NCI-H187 (cell line): Measurements from ENCODE around the gene ADAM22.
"Not testable (repeated sequence)": the region's sequence is repeated elsewhere in the genome, so short reads cannot be mapped to it uniquely, and the experiment has no call there.

ENCODE experiments used
- DNase-seq, 2 experiments: peaks; one replicate each; lab custom pipeline; 2025; lab: John Stamatoyannopoulos, UW

ADAM22 gene

DNA sequence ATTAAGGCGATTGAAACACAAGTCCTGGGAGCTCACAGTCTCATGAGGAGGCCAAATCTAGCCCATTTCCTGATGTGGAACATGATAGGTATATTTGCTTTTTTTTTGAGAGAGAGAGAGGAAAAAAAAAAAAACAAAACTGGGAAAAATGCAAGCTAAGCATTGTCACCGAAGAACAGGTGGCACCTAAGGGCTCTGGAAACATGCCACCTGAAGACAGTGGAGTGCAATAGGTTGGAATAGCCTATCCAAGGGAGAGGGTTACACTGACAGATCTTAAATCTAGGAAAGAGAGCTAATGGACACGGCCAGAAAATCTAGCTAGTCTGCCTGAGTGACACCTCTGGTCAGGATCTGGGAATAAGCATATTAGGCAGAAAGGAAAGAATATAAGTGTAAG is 175.6 kb downstream of the ADAM22 start:
- no peak for DNase-seq

DNA sequence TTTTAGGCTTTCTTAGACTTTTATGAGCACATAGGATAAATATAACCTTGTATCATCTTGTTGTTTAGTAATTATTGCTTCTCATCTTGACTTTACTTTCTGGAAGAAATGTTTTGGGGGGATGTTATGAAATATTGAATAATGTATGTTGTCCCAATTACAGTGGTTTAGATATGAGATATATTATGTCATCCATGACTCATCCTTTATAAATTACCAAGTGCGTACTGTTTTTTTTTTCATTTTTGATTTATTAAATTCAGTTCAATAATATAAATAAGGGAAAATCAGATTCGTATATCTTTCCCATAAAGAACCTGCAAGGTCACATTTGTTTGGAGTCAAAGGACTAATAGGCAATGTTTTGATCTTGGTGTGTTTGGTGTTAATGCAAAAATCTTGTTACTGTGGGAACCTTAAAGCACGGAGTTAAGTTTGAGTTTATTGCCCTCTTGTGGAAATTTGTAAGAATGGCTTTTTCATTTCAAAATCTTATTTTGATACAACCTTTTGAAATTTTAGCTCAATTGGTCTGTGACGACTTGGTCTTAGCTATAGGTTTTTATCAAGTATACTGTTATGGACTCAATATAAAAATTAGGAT is 177.2 kb downstream of the ADAM22 start:
- no peak for DNase-seq

DNA sequence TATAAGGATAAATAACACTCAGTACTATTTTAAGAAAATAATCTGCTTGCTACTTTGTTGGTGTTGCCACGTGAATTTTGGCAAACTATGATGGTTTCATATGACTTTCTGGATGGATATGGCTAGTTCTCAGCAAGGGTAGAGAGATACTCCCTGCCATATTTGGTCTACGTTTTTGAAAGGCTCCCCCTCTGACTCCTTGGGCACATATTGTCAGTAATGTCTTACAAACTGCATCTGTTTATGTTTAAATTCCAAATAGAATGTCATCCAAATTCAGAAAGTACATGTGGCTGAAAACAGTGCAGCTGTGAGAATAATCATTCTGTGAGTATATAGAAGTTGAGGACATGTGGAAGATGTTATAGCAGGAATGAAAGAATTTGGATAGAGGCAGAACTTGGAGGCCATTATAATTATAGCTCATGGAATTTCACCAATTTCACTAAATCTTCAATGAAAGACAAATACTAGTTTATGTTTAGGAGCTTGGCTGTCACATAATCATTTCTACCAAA is 178.0 kb downstream of the ADAM22 start:
- no peak for DNase-seq

DNA sequence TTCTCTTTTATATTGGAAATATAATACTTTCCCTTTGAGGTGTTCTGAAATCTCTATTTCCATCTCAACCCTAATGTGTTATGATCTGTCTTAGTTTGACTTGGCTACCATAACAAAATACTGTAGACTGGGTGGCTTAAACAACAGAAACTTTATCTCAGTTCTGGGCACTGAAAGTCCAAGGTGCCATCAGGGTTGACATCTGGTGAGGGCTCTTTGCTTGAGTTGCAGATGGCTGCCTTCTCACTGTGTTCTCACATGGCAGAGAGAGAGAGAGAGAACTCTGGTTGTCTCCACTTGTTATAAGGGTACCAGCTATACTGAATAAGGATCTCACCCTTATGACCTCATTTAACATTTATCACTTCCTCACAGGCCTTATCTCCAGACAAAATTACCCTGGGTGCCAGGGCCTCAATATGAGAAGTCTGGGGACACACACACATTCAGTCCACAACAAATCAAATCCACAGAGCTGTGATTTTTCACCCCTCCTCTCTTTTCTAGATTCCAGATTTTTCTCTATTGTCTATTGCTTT is 181.3 kb downstream of the ADAM22 start:
- DNase-seq: no peak

DNA sequence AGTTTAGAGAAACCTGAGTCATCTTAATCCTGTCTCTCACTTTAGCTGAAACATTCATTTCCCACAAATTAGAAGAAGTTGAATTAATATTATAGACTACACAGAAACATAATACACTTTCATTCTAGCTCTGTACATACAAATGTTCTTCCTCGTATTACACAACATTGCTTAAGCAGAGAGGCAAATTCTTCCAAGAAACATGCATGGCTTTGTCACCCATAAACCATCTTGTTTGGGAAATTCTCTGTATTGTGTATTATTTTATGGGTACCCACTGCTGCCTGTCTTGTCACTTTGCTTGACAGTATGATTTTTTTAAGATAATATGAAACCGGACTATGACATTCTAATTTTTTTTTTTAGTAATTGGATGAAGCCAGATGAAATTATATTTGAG is 181.8 kb downstream of the ADAM22 start:
- no peak for DNase-seq

DNA sequence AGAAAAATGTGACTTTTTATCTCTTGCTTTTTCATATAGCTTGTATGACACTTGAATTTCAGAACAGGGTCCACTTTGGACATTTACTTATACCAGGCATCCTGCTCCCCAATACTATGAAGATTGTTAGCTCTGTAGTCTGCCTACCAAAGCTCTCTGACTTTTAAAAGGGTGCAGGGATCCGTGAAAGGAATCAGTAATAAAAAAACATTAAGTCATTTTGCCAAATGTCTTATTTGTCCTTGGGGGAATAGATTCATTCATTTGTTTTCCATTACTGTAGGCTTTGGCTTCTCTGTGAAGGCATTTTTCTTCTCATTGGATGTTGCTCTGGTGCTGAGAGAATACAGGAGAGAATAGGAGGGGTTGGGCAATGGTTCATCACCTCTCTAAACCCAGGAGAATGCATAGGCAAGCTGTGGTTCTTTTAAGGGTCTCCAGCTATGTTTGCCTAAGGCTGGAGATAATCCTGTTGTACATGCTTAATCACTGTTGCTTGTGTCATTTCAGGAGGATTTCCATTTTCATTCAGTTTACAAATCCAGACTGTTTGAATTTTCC is 182.3 kb downstream of the ADAM22 start:
- DNase-seq: no peak

DNA sequence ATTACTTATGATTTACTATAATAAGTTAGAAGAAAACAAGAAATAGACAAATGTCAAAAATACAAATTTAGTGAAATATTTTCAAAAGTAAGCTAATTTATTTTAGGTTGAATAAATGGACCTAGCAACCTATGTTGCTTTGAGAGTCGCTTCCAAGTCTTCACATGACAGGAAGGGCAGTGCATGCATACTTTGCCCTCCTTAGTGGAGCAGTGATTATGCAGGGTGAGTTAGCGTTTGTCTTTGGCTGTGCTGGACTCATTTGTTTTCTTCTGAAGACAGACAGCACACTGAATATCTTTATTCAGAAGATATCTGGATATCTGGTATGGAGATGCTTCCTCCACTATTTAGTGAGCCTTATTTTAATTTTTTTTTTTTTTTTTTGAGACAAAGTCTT is 183.3 kb downstream of the ADAM22 start:
- no peak for DNase-seq

DNA sequence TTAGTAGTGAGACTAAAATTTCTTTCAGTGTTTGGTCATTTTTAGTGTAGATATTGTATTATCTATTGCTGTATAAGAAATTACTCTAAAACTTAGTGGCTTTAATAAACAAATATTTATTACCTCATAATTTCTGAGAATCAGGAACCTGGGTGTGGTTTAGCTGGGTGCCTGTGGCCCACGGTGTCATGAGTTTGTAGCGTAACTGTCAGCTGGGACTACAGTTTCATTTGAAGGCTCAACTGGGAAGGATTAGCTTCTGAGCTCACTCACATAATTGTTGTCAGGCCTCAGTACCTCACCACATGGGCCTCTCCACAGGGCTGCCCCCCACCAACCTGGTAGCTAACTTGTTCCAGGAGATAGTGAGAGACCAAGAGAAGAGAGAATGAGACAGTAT is 187.3 kb downstream of the ADAM22 start:
- no peak for DNase-seq

DNA sequence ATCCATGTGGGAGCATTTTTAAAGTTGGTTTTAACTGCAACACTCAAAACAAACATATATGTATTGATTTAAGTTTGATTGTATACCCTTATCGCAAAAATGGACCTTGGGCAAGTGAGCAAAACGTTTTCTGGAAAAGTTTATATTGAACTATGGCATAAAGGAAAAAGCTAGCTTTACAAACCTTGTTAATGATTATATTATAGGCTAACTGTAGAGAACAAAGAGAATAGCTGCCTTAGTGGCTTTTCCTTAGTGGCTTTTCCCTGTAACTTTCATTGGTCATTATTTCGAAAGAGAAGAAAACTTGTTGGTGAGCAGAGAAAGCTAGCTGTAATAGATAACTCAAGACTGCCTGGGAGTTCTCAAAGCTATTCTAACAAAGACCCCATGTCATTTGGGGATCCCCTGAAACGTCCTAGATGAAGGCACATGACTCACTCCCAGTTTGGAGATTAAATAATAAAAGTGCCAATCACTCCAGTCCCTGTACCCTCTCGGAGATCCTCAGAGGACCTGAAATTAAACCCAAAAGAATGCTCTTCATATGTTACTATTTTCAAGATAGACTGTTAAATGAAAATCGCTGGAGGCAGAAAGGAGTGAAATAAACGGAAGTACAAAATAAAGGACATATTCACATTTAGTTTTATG is 193.7 kb downstream of the ADAM22 start:
- no peak for DNase-seq

DNA sequence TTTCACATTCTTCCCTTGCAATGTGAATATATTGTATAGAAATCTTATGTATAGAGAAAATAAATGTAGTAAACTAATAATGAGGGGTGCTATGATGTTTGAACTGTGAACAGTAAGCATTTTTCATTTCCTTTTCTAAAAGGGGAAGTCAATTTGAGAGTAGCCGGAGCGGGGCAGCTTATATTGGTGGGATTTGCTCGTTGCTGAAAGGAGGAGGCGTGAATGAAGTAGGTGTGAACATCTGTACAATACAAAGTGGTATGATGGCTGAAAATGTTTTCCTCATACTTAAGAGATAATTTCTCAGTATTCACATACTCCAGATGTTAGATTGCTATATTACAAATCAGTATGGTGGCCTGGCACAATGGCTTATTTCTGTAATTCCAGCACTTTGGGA is 198.7 kb downstream of the ADAM22 start:
- no peak for DNase-seq

DNA sequence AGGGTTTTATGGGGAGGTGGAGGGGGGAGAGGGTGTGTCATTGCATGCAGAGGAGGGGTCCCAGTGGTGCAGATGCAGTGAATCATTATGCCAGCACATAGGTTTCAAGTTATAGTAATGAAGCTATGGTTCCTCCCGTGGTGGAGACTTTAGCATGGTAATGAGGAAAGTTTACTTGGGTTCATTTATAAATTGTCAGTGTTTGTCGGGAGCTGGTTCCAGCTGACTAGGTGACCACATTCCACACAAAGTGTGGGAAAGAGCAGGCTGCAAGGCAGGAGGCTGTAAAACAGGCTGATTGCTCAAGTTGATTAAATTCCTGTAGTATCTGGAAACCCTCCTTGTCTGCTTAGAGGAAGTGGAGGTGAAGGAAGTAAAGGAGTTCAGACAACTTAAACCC is 206.9 kb downstream of the ADAM22 start:
- DNase-seq: no peak

DNA sequence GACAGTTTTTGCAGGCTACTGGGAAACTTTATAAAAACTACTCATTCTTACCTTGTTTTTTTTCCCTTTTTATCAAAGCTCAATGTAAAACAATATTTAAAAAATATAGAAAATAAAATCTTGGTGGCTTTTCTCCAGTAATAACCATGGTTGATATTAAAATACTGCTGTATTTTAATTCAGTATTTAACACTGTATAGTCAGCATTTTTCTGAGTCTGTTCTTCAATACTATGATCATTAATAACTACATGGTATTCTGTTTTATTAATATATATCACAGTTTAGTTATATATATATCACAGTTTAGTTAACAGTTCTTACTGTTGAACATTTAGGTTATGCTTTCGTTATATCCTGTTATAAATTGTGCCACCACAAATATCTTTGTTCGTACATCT is 207.4 kb downstream of the ADAM22 start:
- DNase-seq: no peak

DNA sequence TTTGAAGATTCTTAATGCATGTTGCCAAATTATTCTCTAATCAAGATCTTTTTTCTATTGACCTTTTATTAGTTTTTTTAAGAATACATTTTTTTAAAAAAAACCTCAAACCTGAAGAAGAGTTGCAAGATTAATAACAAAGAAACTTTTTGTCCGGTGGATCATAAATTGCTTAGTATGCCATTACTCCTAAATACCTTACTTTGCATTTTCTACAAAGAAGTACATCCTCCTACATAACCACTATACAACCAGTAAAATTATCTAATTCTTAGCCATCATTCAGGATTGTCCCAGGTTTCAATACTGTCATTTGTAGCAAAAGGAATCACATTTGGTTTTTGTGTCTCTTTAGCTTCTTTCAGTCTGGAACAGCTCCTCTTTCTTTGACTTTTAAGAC is 207.9 kb downstream of the ADAM22 start:
- no peak for DNase-seq

DNA sequence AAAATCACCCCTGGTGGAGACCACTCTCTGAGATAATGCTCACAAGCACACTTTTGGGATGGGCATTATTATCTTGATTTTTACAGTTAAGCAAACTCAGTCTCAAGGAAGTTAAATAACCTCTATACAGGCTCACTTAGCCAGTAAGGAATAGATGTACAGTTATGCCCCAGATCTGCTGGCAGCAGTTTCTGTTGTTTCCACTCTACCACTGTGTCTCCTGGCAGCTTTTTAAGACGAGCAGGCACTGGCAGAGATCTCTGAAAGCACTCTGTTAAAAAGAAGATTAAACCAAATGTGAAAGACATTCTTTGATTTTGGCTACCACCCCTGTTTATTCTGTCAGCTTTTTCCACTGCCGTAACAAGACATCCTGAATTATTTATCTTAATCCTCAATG is 212.6 kb downstream of the ADAM22 start:
- DNase-seq: no peak

DNA sequence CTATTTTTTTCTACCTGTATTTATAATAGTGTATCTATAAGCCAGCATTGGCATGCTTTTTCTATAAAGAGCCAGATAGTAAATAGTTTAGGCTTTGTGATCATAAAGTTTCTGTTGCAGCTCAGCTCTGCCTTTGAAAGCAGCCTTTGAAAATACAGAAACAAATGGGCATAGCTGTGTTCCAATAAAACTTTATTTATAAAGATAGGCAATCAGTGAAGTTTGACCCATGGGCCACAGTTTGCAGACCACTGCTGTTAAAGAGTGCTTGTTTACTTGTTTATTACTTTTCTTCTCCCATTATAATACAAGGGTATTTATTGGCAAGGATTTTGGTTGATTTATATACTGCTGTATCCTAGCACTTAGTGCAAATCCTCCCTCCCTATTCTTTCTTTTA is 213.3 kb downstream of the ADAM22 start:
- DNase-seq: no peak

DNA sequence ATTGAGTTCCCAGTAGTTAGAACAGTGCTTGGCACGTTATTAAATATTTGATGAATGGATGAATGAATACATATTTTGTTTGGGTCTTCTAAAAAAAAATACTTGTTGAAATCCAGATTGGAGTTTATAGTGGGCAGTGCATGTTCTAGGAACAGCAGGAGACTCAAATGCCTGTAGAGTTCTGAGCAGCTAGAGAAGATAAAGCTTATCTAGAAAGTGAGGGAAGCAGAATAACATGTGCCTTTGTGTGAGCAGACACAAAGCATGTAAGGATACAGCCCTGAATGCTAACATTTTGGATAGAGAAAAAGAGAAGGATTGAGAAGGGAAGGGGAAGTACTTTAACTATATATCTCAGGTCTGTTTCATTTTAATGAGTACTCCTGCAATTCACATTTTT is 213.9 kb downstream of the ADAM22 start:
- DNase-seq: no peak

DNA sequence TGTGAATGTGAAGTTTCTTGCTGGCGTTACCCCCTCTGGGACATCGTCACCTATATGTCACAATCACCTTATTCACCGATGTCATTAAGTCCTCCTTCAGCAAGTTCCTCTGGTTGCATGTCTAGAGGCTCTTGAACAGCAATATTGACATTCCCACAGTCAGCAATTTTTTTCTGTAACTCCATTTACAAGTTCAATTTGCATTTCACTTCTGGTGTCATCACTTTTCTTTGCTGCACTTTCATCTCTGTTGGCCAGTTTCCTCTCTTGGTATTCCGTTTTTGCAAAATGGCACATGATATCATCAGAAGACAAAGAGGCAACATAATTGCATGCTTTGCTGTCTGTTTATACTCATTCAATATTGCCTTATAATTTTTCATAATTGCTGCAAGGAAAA is 216.0 kb downstream of the ADAM22 start:
- DNase-seq: no peak

DNA sequence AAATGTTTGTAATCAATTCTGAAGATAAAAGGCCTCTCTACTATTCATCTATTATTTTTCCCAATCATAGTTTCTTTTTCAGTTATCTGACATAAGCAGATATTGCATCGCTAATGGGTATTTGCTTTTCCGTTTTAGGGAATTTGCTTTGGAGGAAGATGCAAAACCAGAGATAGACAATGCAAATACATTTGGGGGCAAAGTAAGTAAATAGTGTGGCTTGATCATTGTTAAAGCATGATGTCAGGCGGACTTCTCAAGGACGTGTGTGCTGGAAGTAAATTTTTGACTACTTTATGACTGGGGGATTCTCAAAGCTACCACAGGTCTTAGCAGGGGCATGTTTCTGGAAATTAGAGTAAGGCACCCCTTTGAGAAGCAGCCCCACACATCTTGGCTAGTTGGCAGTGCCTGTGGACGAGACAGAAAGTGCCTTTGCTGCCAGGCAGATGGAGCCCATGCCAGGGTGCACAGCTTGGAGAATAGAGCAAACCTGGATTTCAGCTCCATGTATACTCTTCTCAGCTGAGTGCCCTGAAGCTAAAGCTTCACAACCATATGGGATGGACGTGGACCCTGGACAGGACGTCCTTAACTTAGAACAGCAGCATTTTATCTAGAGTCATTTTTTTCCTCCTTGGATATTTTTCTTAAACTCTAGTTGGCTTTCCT is 217.2 kb downstream of the ADAM22 start:
- DNase-seq: no peak

DNA sequence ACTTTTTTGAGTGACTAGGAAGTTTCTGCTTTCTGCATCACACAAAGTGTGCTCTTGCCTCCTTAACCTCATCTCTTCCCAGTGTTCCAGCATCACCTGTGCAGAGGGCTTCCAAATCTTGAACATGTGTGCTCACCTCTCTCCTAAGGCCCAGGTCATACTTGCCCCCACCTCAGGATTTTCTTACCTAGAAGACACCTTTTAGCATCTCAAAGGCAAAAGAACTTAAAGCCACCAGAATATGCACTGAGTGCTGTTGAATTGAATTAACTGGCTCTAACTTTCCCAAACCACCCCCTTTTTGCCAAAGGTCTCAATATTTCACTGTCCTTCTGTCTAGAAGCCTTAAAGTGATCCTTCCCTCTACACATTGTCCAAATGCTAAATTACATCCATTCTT is 219.3 kb downstream of the ADAM22 start:
- no peak for DNase-seq

DNA sequence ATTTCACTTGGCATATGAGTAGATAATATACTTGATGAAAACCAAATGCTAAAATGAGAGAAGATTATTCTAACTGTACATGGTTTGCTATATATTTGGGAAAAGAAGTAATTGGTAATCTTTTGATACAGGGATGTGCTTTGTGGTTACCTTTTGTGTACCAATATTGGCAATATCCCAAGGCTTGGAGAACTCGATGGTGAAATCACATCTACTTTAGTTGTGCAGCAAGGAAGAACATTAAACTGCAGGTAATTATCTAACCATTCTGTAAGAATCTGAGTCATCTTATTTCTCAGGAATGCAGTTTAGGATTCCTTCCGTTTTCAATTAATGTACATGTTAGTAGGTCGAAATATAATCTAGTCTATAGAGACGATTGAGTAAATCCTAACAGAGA is 221.7 kb downstream of the ADAM22 start:
- DNase-seq: no peak

DNA sequence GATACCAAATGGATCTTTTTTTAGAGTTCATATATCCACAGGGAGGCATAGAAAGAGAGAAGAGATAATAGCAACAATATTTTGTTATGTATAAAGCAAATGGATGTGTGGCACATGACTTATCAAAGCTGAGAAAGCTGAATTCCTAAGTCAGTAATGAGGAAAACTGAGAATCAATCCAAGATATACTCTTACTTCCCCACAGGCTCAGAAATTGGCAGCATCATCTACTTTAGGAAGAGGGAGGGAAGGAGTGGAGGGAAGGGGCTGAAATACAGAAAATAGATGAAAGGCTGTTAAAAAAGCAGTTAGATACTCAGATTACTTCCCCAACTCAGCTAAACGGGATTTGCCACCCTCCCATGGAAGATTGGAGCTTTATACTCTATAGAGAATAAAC is 222.3 kb downstream of the ADAM22 start:
- no peak for DNase-seq

DNA sequence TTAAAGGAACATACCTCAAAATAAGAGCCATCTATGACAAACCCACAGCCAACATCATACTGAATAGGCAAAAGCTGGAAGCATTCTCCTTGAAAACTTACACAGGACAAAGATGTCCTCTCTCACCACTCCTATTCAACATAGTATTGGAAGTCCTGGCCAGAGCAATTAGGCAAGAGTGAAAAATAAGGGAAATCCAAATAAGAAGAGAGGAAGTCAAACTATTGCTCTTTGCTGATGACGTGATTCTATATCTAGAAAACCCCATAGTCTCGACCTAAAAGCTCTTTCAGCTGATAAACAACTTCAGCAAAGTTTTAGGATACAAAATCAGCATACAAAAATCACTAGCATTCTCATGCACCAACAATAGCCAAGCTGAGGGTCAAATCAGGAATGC is 225.7 kb downstream of the ADAM22 start:
- not testable (repeated sequence) for DNase-seq

DNA sequence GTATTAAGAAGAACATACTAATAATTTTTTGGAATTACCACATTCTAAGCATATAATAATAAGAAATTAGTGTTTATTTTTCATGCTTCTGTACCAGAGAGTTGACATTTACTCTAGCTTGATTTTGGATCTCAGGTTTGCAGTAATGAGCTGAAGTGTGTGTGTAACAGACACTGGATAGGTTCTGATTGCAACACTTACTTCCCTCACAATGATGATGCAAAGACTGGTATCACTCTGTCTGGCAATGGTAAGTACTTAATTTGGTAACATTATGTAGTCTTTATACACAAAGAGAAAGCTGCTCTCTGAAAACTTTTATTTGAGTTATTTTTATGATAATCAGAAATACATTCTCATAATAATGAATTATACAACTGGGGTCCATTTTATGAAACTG is 231.6 kb downstream of the ADAM22 start:
- DNase-seq: no peak
